Measurements from ENCODE around the gene EFNA1. TPM values are rescaled to one million over a fixed set of nuclear protein-coding genes. Genes with fewer than 3 reads are reported as not detected.

Gene EFNA1
- total and polyA plus RNA-seq, 2 of the 8 experiments (the other 6 are each of a cell fraction or from before 2014, with no cell fraction given) = 4.9 to 14.6 TPM

DNA sequence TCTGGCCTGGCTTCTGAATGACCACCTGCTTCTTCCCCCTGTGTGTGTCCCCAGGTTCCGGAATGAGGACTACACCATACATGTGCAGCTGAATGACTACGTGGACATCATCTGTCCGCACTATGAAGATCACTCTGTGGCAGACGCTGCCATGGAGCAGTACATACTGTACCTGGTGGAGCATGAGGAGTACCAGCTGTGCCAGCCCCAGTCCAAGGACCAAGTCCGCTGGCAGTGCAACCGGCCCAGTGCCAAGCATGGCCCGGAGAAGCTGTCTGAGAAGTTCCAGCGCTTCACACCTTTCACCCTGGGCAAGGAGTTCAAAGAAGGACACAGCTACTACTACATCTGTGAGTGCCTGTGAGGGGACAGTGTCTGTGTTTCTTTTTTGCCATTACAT, 3.6 kb downstream of the EFNA1 start (continued):
- no peak for TF ChIP-seq POU5F1 (IDR thresholded peaks at IDR 0.05; ENCODE audit: low read depth, low read length)
- no peak for TF ChIP-seq SUZ12 (IDR thresholded peaks at IDR 0.05; ENCODE audit: low read length)
- no peak for TF ChIP-seq YY1 (IDR thresholded peaks at IDR 0.05; ENCODE audit: low read depth, low read length)
- TF ChIP-seq NRF1 (IDR thresholded peaks at IDR 0.05; ENCODE audit: low read depth, low read length) = no peak
- TF ChIP-seq CTBP2 (IDR thresholded peaks at IDR 0.05; ENCODE audit: borderline replicate concordance, insufficient read depth, insufficient read length, low read length) = no peak
- TF ChIP-seq CEBPB (IDR thresholded peaks at IDR 0.05; ENCODE audit: low read depth, low read length) = no peak
- no peak for TF ChIP-seq CBX8 (IDR thresholded peaks at IDR 0.05; ENCODE audit: borderline replicate concordance, low read depth, low read length)
- TF ChIP-seq SIX5 (IDR thresholded peaks at IDR 0.05; ENCODE audit: low read depth, low read length) = no peak
- TF ChIP-seq, protein P1, sequence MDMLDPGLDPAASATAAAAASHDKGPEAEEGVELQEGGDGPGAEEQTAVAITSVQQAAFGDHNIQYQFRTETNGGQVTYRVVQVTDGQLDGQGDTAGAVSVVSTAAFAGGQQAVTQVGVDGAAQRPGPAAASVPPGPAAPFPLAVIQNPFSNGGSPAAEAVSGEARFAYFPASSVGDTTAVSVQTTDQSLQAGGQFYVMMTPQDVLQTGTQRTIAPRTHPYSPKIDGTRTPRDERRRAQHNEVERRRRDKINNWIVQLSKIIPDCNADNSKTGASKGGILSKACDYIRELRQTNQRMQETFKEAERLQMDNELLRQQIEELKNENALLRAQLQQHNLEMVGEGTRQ (IDR thresholded peaks at IDR 0.05; ENCODE audit: low read length) = no peak
- TF ChIP-seq EP300 (IDR thresholded peaks at IDR 0.05; ENCODE audit: borderline replicate concordance in 1 of 2, low read depth in 2 of 2, low read length in 2 of 2) = no peak
- TF ChIP-seq NANOG (IDR thresholded peaks at IDR 0.05; ENCODE audit: insufficient read depth, low read depth, low read length, poor library complexity, severe bottlenecking) = no peak

All from H1 (cell line).